Measurements from ENCODE around the gene RNF223. TPM values are rescaled to one million over a fixed set of nuclear protein-coding genes. Genes with fewer than 3 reads are reported as not detected.

The RNF223 gene
- total RNA-seq, 1 donor from 2014 or later, result not detected

- no peaks in the 10 kb centered on the region for H3K36me3 ChIP-seq
- H3K4me3 ChIP-seq, result no peak overlapping the region
- H3K4me1 ChIP-seq, result no peaks in the 10 kb centered on the region
- no peaks in the 10 kb centered on the region for H3K9me3 ChIP-seq (replicated peaks)
- no peaks in the 10 kb centered on the region for H3K27me3 ChIP-seq (ENCODE audit: low read depth)
- H3K27ac ChIP-seq (replicated peaks), result no peak overlapping the region
- intact Hi-C loops (cut with micrococcal nuclease), result no loop called here
- TF ChIP-seq, protein P1, sequence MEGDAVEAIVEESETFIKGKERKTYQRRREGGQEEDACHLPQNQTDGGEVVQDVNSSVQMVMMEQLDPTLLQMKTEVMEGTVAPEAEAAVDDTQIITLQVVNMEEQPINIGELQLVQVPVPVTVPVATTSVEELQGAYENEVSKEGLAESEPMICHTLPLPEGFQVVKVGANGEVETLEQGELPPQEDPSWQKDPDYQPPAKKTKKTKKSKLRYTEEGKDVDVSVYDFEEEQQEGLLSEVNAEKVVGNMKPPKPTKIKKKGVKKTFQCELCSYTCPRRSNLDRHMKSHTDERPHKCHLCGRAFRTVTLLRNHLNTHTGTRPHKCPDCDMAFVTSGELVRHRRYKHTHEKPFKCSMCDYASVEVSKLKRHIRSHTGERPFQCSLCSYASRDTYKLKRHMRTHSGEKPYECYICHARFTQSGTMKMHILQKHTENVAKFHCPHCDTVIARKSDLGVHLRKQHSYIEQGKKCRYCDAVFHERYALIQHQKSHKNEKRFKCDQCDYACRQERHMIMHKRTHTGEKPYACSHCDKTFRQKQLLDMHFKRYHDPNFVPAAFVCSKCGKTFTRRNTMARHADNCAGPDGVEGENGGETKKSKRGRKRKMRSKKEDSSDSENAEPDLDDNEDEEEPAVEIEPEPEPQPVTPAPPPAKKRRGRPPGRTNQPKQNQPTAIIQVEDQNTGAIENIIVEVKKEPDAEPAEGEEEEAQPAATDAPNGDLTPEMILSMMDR (IDR thresholded peaks at IDR 0.05; ENCODE audit: borderline replicate concordance), result no peak
- no peak for DNase-seq
These were observed 15.8 kb upstream of the RNF223 start for GRCh38 chr1:1089731-1090423.

GRCh38 chr1:1088801-1089680 is 14.9 kb upstream of the RNF223 start:
- Histone ChIP-seq H3K4me1 (no peaks in the 10 kb centered on the region), H3K27ac (replicated peaks) (no peak overlapping the region), H3K4me3 (no peak overlapping the region), H3K36me3 (no peaks in the 10 kb centered on the region), H3K9me3 (replicated peaks) (no peaks in the 10 kb centered on the region), H3K27me3 (ENCODE audit: low read depth) (no peaks in the 10 kb centered on the region)
- DNase-seq, result peak; percentile 12
- TF ChIP-seq, protein P1 (IDR thresholded peaks at IDR 0.05; ENCODE audit: borderline replicate concordance), result no peak
- intact Hi-C loops (cut with micrococcal nuclease), result no loop called here

DNA sequence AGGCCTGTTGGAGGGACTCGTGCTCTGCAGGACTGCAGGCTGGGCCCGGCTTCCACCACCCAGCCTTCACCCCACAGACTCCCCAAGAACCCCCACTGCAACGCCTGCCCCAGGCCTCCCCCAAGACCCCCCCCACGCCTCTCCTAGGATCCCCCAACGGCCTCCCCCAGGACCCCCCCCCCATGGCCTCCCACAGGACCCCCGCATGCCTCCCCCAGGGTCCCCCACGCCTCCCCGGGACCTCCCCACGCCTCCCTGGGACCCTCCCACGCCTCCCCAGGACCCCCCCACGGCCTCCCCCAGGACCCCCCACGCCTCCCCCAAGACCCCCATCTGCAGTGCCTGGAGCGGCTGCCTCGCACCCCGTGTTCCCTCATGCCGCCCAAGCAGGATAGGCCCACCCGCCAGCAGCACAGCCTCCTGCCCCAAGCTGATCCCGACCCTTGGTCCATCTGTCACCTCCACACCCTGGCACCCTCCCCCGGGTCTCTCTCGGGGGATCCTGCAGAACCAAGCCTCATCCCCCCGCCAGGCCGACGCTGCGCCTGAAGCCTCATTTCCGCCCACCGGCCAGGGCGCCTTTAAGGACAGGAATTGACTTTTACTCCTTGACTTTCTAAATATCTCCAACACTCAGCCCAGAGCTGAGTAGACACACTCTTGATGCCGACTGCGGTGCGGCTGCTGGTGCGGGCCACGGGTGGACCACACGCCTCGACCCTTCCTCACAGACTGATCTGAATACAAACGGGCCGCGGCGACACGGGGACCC is 14.1 kb upstream of the RNF223 start:
- Histone ChIP-seq H3K9me3 (replicated peaks) (no peaks in the 10 kb centered on the region), H3K4me1 (no peaks in the 10 kb centered on the region)

GRCh38 chr1:1087351-1088028 is 13.4 kb upstream of the RNF223 start:
- Histone ChIP-seq H3K27ac (replicated peaks) (no peak overlapping the region), H3K27me3 (ENCODE audit: low read depth) (no peaks in the 10 kb centered on the region), H3K4me1 (no peaks in the 10 kb centered on the region), H3K4me3 (no peak overlapping the region), H3K9me3 (replicated peaks) (no peaks in the 10 kb centered on the region), H3K36me3 (no peaks in the 10 kb centered on the region)
- intact Hi-C loops (cut with micrococcal nuclease), result no loop called here
- no peak for DNase-seq
- TF ChIP-seq, protein P1 (IDR thresholded peaks at IDR 0.05; ENCODE audit: borderline replicate concordance), result no peak

More for the DNA sequence above, 14.1 kb upstream of the RNF223 start:
- Histone ChIP-seq H3K36me3 (no peaks in the 10 kb centered on the region), H3K27ac (replicated peaks) (no peak overlapping the region), H3K4me3 (no peak overlapping the region), H3K27me3 (ENCODE audit: low read depth) (no peaks in the 10 kb centered on the region)
- intact Hi-C loops (cut with micrococcal nuclease), result no loop called here
- DNase-seq, result no peak
- TF ChIP-seq, protein P1 (IDR thresholded peaks at IDR 0.05; ENCODE audit: borderline replicate concordance), result no peak

- peak; percentile 12 for DNase-seq
- no peaks in the 10 kb centered on the region for H3K36me3 ChIP-seq
These were observed 12.8 kb upstream of the RNF223 start for GRCh38 chr1:1086911-1087341.

More at GRCh38 chr1:1086911-1087341, 12.8 kb upstream of the RNF223 start:
- TF ChIP-seq, protein P1 (IDR thresholded peaks at IDR 0.05; ENCODE audit: borderline replicate concordance), result no peak
- H3K27ac ChIP-seq (replicated peaks), result no peak overlapping the region
- H3K4me3 ChIP-seq, result no peak overlapping the region
- no peaks in the 10 kb centered on the region for H3K27me3 ChIP-seq (ENCODE audit: low read depth)
- H3K4me1 ChIP-seq, result no peaks in the 10 kb centered on the region
- intact Hi-C loops (cut with micrococcal nuclease), result no loop called here
- no peaks in the 10 kb centered on the region for H3K9me3 ChIP-seq (replicated peaks)
